Measurements from ENCODE around the gene WFDC6.
"Not testable (repeated sequence)": the region's sequence is repeated elsewhere in the genome, so short reads cannot be mapped to it uniquely, and the experiment has no call there.

Gene WFDC6

GRCh38 chr20:45576995-45577394, 37.7 kb upstream of the WFDC6 start:
- no peak overlapping the region for H3K4me3 ChIP-seq (ENCODE audit: low read depth, low read length)
- TF ChIP-seq CTCF (IDR thresholded peaks at IDR 0.05; ENCODE audit: low read depth, low read length), result no peak
- in situ Hi-C loops (cut with HindIII; ENCODE audit: low sequenced_read_pairs), result no loop called here
- peak; percentile 1 for DNase-seq (ENCODE audit: low read depth, low spot score)

DNA sequence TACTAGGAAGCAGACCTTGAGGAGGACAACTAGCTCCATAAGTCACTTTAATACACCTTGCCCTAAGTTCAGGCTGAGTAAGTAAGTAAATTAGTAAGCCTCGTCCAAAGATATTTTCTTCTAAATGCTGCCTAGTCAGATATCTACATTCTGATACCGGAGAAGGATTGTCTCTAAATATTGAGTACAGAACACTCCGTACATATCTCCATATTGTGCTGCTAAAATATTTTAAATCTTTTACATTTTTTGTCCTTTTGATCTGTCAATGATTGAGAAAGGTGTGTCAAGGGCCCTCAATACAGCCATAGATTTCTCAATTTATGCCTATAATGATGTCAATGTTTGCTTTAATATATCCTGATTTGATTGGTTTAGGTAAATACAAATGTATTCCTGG, 36.6 kb upstream of the WFDC6 start:
- no peak for TF ChIP-seq CTCF (IDR thresholded peaks at IDR 0.05; ENCODE audit: low read depth, low read length)
- DNase-seq (ENCODE audit: low read depth, low spot score), result no peak
- no peak overlapping the region for H3K4me3 ChIP-seq (ENCODE audit: low read depth, low read length)
- in situ Hi-C loops (cut with HindIII; ENCODE audit: low sequenced_read_pairs), result no loop called here

- DNase-seq (ENCODE audit: low read depth, low spot score); in situ Hi-C loops (cut with HindIII; ENCODE audit: low sequenced_read_pairs); H3K4me3 ChIP-seq (ENCODE audit: low read depth, low read length): not testable (repeated sequence)
These were observed 30.4 kb upstream of the WFDC6 start for GRCh38 chr20:45569650-45570049.

DNA sequence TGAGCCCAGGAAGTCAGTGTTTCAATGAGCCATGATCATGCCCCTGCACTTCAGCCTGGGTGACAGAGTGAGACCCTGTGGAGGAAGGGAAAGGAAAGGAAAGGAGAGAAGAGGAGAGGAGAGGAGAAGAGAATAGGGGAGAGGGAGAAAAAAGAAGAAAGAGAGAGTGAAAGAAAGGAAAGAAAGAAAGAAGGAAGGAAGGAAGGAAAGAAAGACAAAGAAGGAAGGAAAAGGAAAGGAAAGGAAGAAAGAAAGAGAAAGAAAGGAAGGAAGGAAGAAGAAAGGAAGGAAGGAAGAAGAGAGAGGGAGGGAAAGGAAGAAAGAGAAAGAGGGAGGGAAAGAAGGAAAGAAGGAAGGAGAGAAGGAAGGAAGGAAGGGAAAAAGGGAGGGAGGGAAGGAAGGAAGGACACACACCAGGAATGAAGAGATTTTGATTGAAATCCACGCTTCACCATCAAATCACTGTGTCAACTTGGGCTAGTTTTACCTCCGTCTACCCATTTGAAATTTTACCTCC, 25.5 kb upstream of the WFDC6 start:
- no peak for TF ChIP-seq CTCF (IDR thresholded peaks at IDR 0.05; ENCODE audit: low read depth, low read length)
- H3K4me3 ChIP-seq (ENCODE audit: low read depth, low read length), result no peak overlapping the region
- DNase-seq (ENCODE audit: low read depth, low spot score), result no peak
- in situ Hi-C loops (cut with HindIII; ENCODE audit: low sequenced_read_pairs), result no loop called here

DNA sequence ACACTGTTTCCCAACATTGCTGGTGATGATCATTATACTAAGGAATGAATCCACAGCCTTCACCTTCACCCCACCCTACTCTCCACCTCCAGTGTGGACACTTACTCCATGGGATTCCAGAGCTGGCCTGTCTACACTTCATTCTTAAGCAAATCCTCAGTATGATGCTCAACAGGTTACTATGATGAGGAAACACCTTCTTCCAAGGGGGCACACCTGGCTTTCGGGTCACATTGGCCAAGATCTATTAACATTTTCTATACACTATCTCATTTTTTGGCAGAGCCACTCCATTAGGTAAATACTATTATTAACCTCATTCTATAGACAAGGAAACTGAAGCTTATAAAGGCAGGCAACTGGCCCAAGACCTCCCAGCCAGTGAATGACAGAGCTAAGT, 15.9 kb upstream of the WFDC6 start:
- no peak for TF ChIP-seq CTCF (IDR thresholded peaks at IDR 0.05; ENCODE audit: low read depth, low read length)
- H3K4me3 ChIP-seq (ENCODE audit: low read depth, low read length), result no peak overlapping the region
- in situ Hi-C loops (cut with HindIII; ENCODE audit: low sequenced_read_pairs), result no loop called here
- DNase-seq (ENCODE audit: low read depth, low spot score), result no peak

DNA sequence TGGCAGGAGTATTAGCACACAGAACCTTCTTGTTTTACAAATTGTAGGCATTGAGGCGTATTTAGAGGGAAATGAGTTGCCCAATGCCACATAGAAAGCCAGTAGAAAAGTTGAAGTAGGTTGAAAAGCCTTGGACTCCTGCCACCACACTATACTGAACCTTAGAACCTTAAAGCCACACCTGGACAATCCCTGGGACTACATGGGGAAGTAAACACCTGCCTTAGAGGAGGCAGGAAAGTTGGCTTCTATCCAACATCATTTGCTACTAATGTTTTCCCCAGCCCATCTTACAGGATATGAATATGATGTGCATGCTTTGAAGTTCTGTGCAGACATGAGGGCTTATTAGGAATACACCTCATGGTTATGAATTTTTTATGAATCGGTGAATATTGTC, 13.2 kb upstream of the WFDC6 start:
- DNase-seq (ENCODE audit: low read depth, low spot score), result no peak
- no peak overlapping the region for H3K4me3 ChIP-seq (ENCODE audit: low read depth, low read length)
- in situ Hi-C loops (cut with HindIII; ENCODE audit: low sequenced_read_pairs), result no loop called here
- no peak for TF ChIP-seq CTCF (IDR thresholded peaks at IDR 0.05; ENCODE audit: low read depth, low read length)

DNA sequence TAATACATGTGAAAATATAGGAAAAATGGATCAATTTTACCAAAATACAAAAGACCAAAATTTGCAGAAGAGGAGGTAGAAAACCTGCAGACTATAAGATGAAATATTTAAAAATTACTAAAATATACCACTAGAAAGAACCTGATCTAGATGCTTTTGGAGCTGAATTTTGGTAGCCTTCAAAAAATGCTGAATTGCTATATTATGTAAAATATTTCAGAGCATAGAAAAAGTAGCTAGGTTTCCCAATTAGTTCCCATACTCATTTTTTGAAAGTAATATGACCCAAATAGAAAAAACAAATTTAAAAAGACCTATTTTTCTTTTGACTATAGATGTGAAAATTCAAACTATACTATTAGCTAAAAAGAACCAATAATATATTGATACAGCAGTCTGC, 11.5 kb upstream of the WFDC6 start:
- TF ChIP-seq CTCF (IDR thresholded peaks at IDR 0.05; ENCODE audit: low read depth, low read length), result no peak
- DNase-seq (ENCODE audit: low read depth, low spot score), result no peak
- no peak overlapping the region for H3K4me3 ChIP-seq (ENCODE audit: low read depth, low read length)
- in situ Hi-C loops (cut with HindIII; ENCODE audit: low sequenced_read_pairs), result no loop called here
